ENCODE data around the gene SLC45A2. TPM values are rescaled to one million over a fixed set of nuclear protein-coding genes. Genes with fewer than 3 reads are reported as not detected.
"Not testable (repeated sequence)": the region's sequence is repeated elsewhere in the genome, so short reads cannot be mapped to it uniquely, and the experiment has no call there.

SLC45A2 gene
- total RNA-seq, 1 donor from 2014 or later = not detected

DNA sequence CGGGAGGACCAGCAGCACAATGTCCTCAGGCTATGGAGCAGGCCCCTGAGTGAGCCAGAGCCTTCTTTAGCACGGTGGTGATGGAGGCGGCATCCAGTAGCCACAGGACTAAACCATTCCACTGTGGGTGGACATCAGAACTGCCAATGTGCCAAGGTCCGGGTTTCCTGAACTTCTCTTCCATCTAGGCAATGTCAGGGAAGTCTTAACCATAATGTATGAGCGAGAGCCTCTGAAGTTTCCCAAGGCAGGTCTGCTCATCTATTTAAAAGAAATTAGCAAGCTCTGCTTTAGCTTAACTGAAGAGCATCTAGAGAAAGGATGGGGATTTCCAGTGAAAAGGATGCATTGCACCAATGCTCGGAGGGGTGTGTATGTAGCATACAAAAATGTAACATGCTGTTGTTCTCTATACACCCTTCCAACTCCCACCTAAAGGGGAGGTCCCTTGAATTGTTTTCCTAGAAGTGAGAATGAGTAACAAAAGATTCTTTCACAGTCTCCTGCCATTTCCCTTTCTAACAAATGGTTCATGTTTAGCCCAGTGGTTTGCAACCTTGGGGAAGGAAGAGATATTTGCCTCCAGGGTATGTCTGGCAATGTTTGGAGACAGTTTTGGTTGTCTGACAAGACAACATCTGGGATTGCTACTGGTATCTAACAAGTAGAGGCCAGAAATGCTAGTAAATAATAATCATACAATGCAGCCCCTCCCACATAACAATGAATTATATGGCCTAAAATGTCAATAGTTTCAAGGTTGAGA, 54.4 kb downstream of the SLC45A2 start:
- DNase-seq (ENCODE audit: low read depth) = no peak

DNA sequence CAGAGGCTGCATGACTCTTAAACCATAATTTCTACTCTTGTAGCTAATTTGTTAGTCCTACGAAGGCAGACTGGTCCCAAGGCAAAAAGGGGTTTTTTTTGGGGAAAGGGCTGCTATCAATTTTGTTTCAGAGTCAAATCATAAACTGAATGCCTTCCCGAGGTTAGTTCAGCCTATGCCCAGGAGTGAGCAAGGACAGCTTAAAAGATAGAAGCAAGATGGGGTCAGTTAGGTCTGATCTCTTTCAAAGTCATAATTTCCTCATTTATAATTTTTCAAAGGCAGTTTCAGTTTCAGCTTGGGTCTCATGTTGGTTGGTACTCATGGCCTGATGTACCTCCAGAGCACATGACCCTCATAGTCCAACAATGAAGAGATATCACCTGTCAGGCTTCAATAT, 56.2 kb downstream of the SLC45A2 start:
- no peak for DNase-seq (ENCODE audit: low read depth)

DNA sequence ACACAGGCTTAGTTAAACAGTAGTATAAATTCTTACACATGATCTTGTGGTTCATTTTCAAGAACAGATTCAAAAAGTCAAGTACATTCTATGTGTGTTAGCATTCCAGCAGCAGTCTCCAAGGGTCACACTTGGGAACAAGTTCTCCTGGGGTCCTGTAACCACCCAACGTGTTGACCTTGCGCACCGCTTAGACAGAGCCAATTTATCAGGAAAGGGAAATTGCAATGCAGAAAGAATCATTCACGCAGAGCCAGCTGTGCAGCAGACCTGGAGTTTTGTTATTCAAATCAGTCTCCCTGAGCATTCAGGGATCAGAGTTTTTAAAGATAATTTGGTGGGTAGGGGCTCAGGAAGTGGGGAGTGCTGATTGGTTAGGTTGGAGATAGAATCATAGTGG, 56.8 kb downstream of the SLC45A2 start:
- peak; percentile 15 for DNase-seq (ENCODE audit: low read depth)

DNA sequence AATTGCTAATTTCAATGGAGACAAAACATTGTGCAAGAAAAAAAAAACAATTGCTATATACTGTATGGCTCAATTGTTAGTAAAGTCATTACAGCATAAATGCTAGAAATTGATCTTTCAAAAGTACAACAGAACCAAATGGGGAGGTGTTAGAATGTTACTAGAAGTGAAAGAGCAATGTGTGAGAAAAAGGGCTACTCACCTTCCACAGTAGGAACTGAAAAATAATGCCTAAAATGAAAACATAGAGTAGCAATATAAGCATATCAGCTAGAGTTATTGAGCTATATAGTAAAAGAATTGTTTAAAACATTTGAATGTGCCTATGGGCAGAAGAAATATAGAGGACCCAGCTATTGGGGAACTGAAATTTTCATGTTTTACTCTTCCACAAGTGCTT, 59.2 kb downstream of the SLC45A2 start:
- DNase-seq (ENCODE audit: low read depth) = no peak

DNA sequence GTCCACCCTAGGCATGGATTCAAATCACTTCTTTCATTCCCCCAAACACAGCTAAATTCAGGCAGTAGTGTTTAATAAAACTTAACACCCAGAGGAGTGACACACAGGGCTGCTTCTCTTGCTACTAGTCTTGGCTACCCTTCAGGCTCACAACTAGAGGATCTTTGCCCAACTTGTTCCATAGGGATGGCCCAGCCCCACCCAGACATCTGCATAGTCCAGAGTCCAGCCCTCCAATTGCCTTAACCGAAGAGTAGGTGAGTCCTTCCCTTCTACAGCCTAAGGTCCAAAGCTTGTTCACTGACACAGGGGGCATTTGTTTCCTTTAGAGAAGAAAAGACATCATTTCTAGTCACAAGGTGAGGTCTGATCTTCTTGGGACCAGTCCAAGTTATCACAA, 63.5 kb downstream of the SLC45A2 start:
- DNase-seq (ENCODE audit: low read depth) = no peak

DNA sequence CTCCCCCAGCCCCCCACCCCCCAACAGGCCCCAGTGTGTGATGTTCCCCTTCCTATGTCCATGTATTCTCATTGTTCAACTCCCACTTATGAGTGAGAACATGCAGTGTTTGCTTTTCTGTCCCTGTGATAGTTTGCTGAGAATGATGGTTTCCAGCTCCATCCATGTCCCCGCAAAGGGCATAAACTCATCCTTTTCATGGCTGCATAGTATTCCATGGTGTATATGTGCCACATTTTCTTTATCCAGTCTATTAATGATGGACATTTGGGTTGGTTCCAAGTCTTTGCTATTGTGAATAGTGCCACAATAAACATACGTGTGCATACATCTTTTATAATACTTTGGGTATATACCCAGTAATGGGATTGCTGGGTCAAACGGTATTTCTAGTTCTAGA, 69.6 kb downstream of the SLC45A2 start:
- not testable (repeated sequence) for DNase-seq (ENCODE audit: low read depth)

DNA sequence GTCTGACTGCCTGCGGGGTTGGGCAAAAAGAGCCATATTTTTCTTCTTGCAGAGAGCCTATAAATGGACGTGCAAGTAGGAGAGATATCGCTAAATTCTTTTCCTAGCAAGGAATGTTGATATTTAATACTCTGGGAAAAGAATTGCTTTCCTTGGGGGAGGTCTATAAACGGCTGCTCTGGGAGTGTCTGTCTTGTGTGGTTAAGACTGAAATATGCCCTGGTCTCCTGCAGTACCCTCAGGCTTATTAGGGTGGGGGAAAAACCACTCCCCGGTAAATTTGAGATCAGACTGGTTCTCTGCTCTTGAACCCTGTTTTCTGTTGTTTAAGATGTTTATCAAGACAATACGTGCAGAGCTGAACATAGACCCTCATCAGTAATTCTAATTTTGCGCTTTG, 78.2 kb downstream of the SLC45A2 start:
- DNase-seq (ENCODE audit: low read depth) = not testable (repeated sequence)

DNA sequence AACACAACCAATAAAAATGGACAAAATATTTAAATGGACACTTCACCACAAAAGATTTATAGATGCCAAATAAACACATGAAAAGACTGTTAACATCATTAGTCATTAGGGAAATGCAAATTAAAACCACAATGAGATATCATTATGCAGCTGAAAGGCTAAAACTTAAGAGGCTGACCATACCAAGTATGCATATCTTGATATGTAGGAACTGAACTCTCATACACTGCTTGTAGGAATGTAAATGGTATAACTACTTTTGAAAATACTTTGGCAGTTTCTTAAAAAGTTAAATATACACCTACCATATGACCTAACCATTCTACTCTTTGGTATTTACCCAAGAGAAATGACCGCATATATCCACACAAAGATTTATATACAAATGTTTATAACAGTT, 79.1 kb downstream of the SLC45A2 start:
- DNase-seq (ENCODE audit: low read depth) = no peak

DNA sequence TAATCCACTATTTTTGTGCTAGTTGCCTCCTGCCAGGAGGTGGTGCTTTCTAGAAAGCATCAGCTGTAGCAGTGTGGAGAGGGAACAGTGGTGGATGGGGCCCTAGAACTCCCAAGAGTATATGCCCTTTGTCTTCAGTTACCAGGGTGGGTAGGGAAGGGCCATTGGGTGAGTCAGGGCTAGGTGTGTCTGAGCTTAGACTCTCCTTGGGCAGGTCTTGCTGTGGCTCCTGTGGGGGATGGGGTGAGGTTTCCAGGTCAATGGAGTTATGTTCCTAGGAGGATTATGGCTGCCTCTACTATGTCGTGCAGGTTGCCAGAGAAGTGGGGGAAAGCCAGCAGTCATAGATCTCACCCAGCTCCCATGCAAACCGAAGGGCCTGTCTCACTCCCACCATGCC, 81.4 kb downstream of the SLC45A2 start:
- no peak for DNase-seq (ENCODE audit: low read depth)

DNA sequence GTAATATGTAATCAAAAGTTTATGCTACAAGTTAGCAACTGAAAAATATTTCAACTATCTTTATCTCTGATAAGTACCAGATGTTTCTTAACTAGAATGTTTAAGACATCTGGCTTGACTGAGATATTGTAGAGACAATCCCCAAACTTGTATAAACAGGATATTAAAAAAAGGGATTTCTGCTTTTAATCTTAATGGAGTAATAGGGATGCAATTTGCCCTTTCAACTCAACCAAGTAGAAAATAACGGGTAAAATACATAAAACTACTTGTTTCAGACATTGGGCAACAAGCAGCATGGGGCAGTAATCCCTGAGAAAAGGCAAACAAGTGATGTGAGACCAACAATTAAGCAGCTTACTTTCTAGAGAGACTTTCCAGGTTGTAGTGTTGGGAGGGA, 83.3 kb downstream of the SLC45A2 start:
- no peak for DNase-seq (ENCODE audit: low read depth)

Other genes starting within 250 kb of the SLC45A2 start
- gene ADAMTS12, start 92.7 kb downstream of the SLC45A2 start, total RNA-seq = 2.3 and 6.3 TPM in 2 replicates
- 0.17 TPM in 1 of 2 replicates, not detected in the other for gene RXFP3, start 48.3 kb downstream of the SLC45A2 start, total RNA-seq
- 15.1 and 33.6 TPM in 2 replicates for gene AMACR, start 23.4 kb upstream of the SLC45A2 start, total RNA-seq
- 3.1 TPM in 1 of 2 replicates, not detected in the other for gene C1QTNF3, start 58.5 kb upstream of the SLC45A2 start, total RNA-seq

Data from renal cortical epithelial cell (primary cell).